ENCODE measurements around the gene PABPC1L.

- TF ChIP-seq YY1 (tag by site-specific recombination; IDR thresholded peaks at IDR 0.05) (no peak), CTCF (tag by site-specific recombination; IDR thresholded peaks at IDR 0.05) (no peak), ZBTB7A (tag by site-specific recombination; IDR thresholded peaks at IDR 0.05; ENCODE audit: low read depth) (no peak), ZBTB10 (tag by site-specific recombination; IDR thresholded peaks at IDR 0.05) (no peak), ZNF23 (tag by site-specific recombination; IDR thresholded peaks at IDR 0.05; ENCODE audit: borderline replicate concordance) (no peak), PBX3 (CRISPR knock-in tag; IDR thresholded peaks at IDR 0.05) (no peak), REST (tag by site-specific recombination; IDR thresholded peaks at IDR 0.05) (no peak), ZNF350 (tag by site-specific recombination; IDR thresholded peaks at IDR 0.05) (no peak), ZNF362 (tag by site-specific recombination; IDR thresholded peaks at IDR 0.05) (no peak), ZNF18 (tag by site-specific recombination; IDR thresholded peaks at IDR 0.05) (no peak)
Measured at GRCh38 chr20:44955270-44955669, 45.4 kb downstream of the PABPC1L start.
